HAP-1 (cell line): ENCODE measurements around the gene TK1.

ENCODE experiments used
- DNase-seq, 2 experiments: peaks; one replicate each; pipeline ENCODE4 v3.0.0-alpha.2; 2016 to 2020; ENCODE audit warnings: low spot score in 2 of 2
- H3K27me3 ChIP-seq: fragments of 250-450 bp; sonication (Bioruptor Pico); 2 replicates; pipeline ENCODE4 v1.5.1; 2020; ENCODE audit warnings: low read depth, mild to moderate bottlenecking, moderate library complexity
- H3K36me3 ChIP-seq: fragments of 250-450 bp; sonication (Bioruptor Pico); replicated peaks from 2 replicates; pipeline ENCODE4 v1.5.1; 2020; ENCODE audit warnings: mild to moderate bottlenecking
- H3K4me1 ChIP-seq: fragments of 250-450 bp; sonication (Bioruptor Pico); 2 replicates; pipeline ENCODE4 v1.5.1; 2020; ENCODE audit warnings: mild to moderate bottlenecking
- H3K4me3 ChIP-seq: fragments of 250-450 bp; sonication (Bioruptor Pico); 2 replicates; pipeline ENCODE4 v1.5.1; 2020; ENCODE audit warnings: mild to moderate bottlenecking, moderate library complexity
- H3K9me3 ChIP-seq: fragments of 250-450 bp; sonication (Bioruptor Pico); 2 replicates; pipeline ENCODE4 v1.5.1; 2020; ENCODE audit warnings: mild to moderate bottlenecking, moderate library complexity
- in situ Hi-C: fragments of 300-500 bp; cut with MboI; formaldehyde crosslinking; loops from 3 replicates; pipeline ENCODE4 v1.14.3; 2020; ENCODE audit warnings: low sequenced_read_pairs, inconsistent platforms, mixed read lengths

The TK1 gene

GRCh38 chr17:78168242-78168902 is 18.5 kb downstream of the TK1 start, which contains the start of gene SYNGR2:
TSS of gene SYNGR2 (plus strand) at chr17:78168581. CDS start at chr17:78168617, 36 bp downstream.
- in situ Hi-C loops = no loop called here
- Histone ChIP-seq H3K36me3 (peaks cover 21% of the 10 kb centered on the region), H3K4me1 (peaks cover 4% of the 10 kb centered on the region), H3K27me3 (no peaks in the 10 kb centered on the region), H3K9me3 (no peaks in the 10 kb centered on the region), H3K4me3 (peak within 1 kb of the TSS; percentile 68)
- peak; percentile 74 to 92 for DNase-seq

- in situ Hi-C loops = no loop called here
- H3K4me1 ChIP-seq = peaks cover 4% of the 10 kb centered on the region
- no peaks in the 10 kb centered on the region for H3K27me3 ChIP-seq
- peaks cover 10% of the 10 kb centered on the region for H3K36me3 ChIP-seq
- H3K9me3 ChIP-seq = no peaks in the 10 kb centered on the region
- H3K4me3 ChIP-seq = no peak overlapping the region
- no peak for DNase-seq
Observed at GRCh38 chr17:78166416-78166815, 20.4 kb downstream of the TK1 start.

- Histone ChIP-seq H3K9me3 (no peaks in the 10 kb centered on the region), H3K36me3 (no peaks in the 10 kb centered on the region), H3K27me3 (no peaks in the 10 kb centered on the region), H3K4me3 (no peak overlapping the region), H3K4me1 (peaks cover 4% of the 10 kb centered on the region)
- DNase-seq = no peak
- in situ Hi-C loops = no loop called here
Observed at GRCh38 chr17:78164748-78165607, 21.9 kb downstream of the TK1 start.

GRCh38 chr17:78163881-78164747 is 22.7 kb downstream of the TK1 start:
- H3K36me3 ChIP-seq = no peaks in the 10 kb centered on the region
- H3K27me3 ChIP-seq = no peaks in the 10 kb centered on the region
- H3K4me3 ChIP-seq = no peak overlapping the region
- no peak for DNase-seq
- in situ Hi-C loops = no loop called here
- H3K9me3 ChIP-seq = no peaks in the 10 kb centered on the region
- H3K4me1 ChIP-seq = peaks cover 4% of the 10 kb centered on the region

- H3K4me3 ChIP-seq = no peak overlapping the region
- DNase-seq = no peak
- no peaks in the 10 kb centered on the region for H3K9me3 ChIP-seq
- H3K36me3 ChIP-seq = no peaks in the 10 kb centered on the region
- H3K4me1 ChIP-seq = no peaks in the 10 kb centered on the region
- in situ Hi-C loops = no loop called here
- H3K27me3 ChIP-seq = no peaks in the 10 kb centered on the region
Observed at GRCh38 chr17:78159575-78160158, 27.2 kb downstream of the TK1 start.

- H3K27me3 ChIP-seq = no peaks in the 10 kb centered on the region
- no peaks in the 10 kb centered on the region for H3K4me1 ChIP-seq
- no peak overlapping the region for H3K4me3 ChIP-seq
- H3K9me3 ChIP-seq = no peaks in the 10 kb centered on the region
- no peaks in the 10 kb centered on the region for H3K36me3 ChIP-seq
- in situ Hi-C loops = no loop called here
- DNase-seq = no peak
Observed at GRCh38 chr17:78154903-78155811, 31.7 kb downstream of the TK1 start.

- Histone ChIP-seq H3K4me1 (no peaks in the 10 kb centered on the region), H3K36me3 (no peaks in the 10 kb centered on the region), H3K9me3 (no peaks in the 10 kb centered on the region), H3K4me3 (no peak overlapping the region), H3K27me3 (no peaks in the 10 kb centered on the region)
- no peak for DNase-seq
- in situ Hi-C loops = no loop called here
Observed at GRCh38 chr17:78151514-78152008, 35.3 kb downstream of the TK1 start.

GRCh38 chr17:78148286-78149016 is 38.4 kb downstream of the TK1 start:
- H3K36me3 ChIP-seq = no peaks in the 10 kb centered on the region
- in situ Hi-C loops = no loop called here
- no peaks in the 10 kb centered on the region for H3K9me3 ChIP-seq
- H3K4me1 ChIP-seq = no peaks in the 10 kb centered on the region
- DNase-seq = no peak
- no peaks in the 10 kb centered on the region for H3K27me3 ChIP-seq
- no peak overlapping the region for H3K4me3 ChIP-seq

- no peak for DNase-seq
- Histone ChIP-seq H3K9me3 (no peaks in the 10 kb centered on the region), H3K27me3 (no peaks in the 10 kb centered on the region), H3K4me1 (no peaks in the 10 kb centered on the region), H3K4me3 (no peak overlapping the region), H3K36me3 (no peaks in the 10 kb centered on the region)
- in situ Hi-C loops = no loop called here
Observed at GRCh38 chr17:78147315-78147998, 39.4 kb downstream of the TK1 start.

- H3K9me3 ChIP-seq = no peaks in the 10 kb centered on the region
- no peaks in the 10 kb centered on the region for H3K27me3 ChIP-seq
- H3K36me3 ChIP-seq = no peaks in the 10 kb centered on the region
- no peak for DNase-seq
- in situ Hi-C loops = no loop called here
- H3K4me1 ChIP-seq = no peaks in the 10 kb centered on the region
- no peak overlapping the region for H3K4me3 ChIP-seq
Observed at GRCh38 chr17:78146881-78147280, 40.0 kb downstream of the TK1 start.

- DNase-seq = no peak
- Histone ChIP-seq H3K4me1 (no peaks in the 10 kb centered on the region), H3K4me3 (no peak overlapping the region), H3K36me3 (no peaks in the 10 kb centered on the region), H3K9me3 (no peaks in the 10 kb centered on the region), H3K27me3 (no peaks in the 10 kb centered on the region)
- in situ Hi-C loops = no loop called here
Observed at GRCh38 chr17:78146471-78146869, 40.4 kb downstream of the TK1 start.
